ENCODE data around the gene CDH4. TPM values are rescaled to one million over a fixed set of nuclear protein-coding genes. Genes with fewer than 3 reads are reported as not detected.
"Not testable (repeated sequence)": the region's sequence is repeated elsewhere in the genome, so short reads cannot be mapped to it uniquely, and the experiment has no call there.

The CDH4 gene
- total and polyA plus RNA-seq, 12 donors = 0.04 to 0.25 (median 0.08) TPM; not detected in 5

GRCh38 chr20:61942526-61942925 is 690.5 kb downstream of the CDH4 start:
- H3K4me3 ChIP-seq = no peak overlapping the region
- H3K36me3 ChIP-seq = no peaks in the 10 kb centered on the region
- TF ChIP-seq CTCF (IDR thresholded peaks at IDR 0.05) = no peak
- H3K27me3 ChIP-seq = peaks cover 0 to 20% (median 11%) of the 10 kb centered on the region in 7 donors
- ATAC-seq = no peak
- WGBS, 2 donors = 72 to 82% methylated on average over 9 of the region's 9 CpGs
- no peak overlapping the region for H3K27ac ChIP-seq
- H3K9me3 ChIP-seq = no peaks in the 10 kb centered on the region
- DNase-seq = peak in 1 of 2 donors; percentile 6
- intact Hi-C loops (cut with DNase I) = no loop called here
- no peaks in the 10 kb centered on the region for H3K4me1 ChIP-seq

- ATAC-seq, H3K4me3 ChIP-seq: not testable (repeated sequence)
Observed at GRCh38 chr20:61944967-61945366, 692.9 kb downstream of the CDH4 start.

GRCh38 chr20:61945495-61945894 is 693.4 kb downstream of the CDH4 start:
- H3K4me1 ChIP-seq; ATAC-seq; DNase-seq; H3K9me3 ChIP-seq; H3K4me3 ChIP-seq; H3K27me3 ChIP-seq; H3K36me3 ChIP-seq; intact Hi-C loops (cut with DNase I); H3K27ac ChIP-seq: not testable (repeated sequence)
- WGBS, 2 donors = 71 to 72% methylated on average over 14 to 17 of the region's 29 CpGs

More at GRCh38 chr20:61944967-61945366, 692.9 kb downstream of the CDH4 start:
- H3K36me3 ChIP-seq; intact Hi-C loops (cut with DNase I); DNase-seq; H3K27ac ChIP-seq; H3K9me3 ChIP-seq; H3K27me3 ChIP-seq; H3K4me1 ChIP-seq: not testable (repeated sequence)
- WGBS, 2 donors = 88 to 89% methylated on average over 9 to 13 of the region's 34 CpGs

GRCh38 chr20:61948056-61948455 is 696.0 kb downstream of the CDH4 start:
- H3K9me3 ChIP-seq; intact Hi-C loops (cut with DNase I); H3K4me1 ChIP-seq; ATAC-seq; H3K4me3 ChIP-seq; H3K27ac ChIP-seq; DNase-seq; H3K36me3 ChIP-seq: not testable (repeated sequence)
- peaks cover 0 to 21% (median 11%) of the 10 kb centered on the region in 7 donors for H3K27me3 ChIP-seq
- WGBS, 2 donors = 85 to 86% methylated on average over 24 of the region's 28 CpGs

- Histone ChIP-seq H3K27ac (no peak overlapping the region), H3K27me3 (peaks cover 0 to 28% (median 11%) of the 10 kb centered on the region in 7 donors), H3K36me3 (no peaks in the 10 kb centered on the region), H3K4me1 (no peaks in the 10 kb centered on the region), H3K4me3 (no peak overlapping the region), H3K9me3 (no peaks in the 10 kb centered on the region)
- intact Hi-C loops (cut with DNase I) = no loop called here
- DNase-seq (peak in 1 of 2 donors; percentile 6), ATAC-seq (no peak)
- TF ChIP-seq CTCF (IDR thresholded peaks at IDR 0.05) = no peak
- 86 to 87% methylated on average over 21 to 22 of the region's 22 CpGs for WGBS, 2 donors
Observed at GRCh38 chr20:61948586-61949362, 696.7 kb downstream of the CDH4 start.

GRCh38 chr20:61949363-61949713 is 697.3 kb downstream of the CDH4 start:
- intact Hi-C loops (cut with DNase I) = no loop called here
- peaks cover 0 to 33% (median 11%) of the 10 kb centered on the region in 7 donors for H3K27me3 ChIP-seq
- H3K27ac ChIP-seq = no peak overlapping the region
- no peak for ATAC-seq
- no peaks in the 10 kb centered on the region for H3K36me3 ChIP-seq
- H3K4me1 ChIP-seq = no peaks in the 10 kb centered on the region
- WGBS, 2 donors = 89 to 91% methylated on average over 7 of the region's 7 CpGs
- no peak for DNase-seq
- no peaks in the 10 kb centered on the region for H3K9me3 ChIP-seq
- no peak for TF ChIP-seq CTCF (IDR thresholded peaks at IDR 0.05)
- H3K4me3 ChIP-seq = no peak overlapping the region

Measured in heart right ventricle (tissue), 16 donors.